Pulmonary artery endothelial cell (primary cell): ENCODE data around the gene TMC4. TPM values are rescaled to one million over a fixed set of nuclear protein-coding genes. Genes with fewer than 3 reads are reported as not detected.
"Not testable (repeated sequence)": the region's sequence is repeated elsewhere in the genome, so short reads cannot be mapped to it uniquely, and the experiment has no call there.

ENCODE experiments used
- DNase-seq: peaks from one replicate; pipeline ENCODE4 v3.0.0-alpha.2; 2011; ENCODE audit warnings: low read depth, low spot score
- total RNA-seq: library from RNA; depleted of rRNA; stranded (reverse); fragments of >200 nt; gene quantifications from 2 replicates; pipeline ENCODE4 v1.2.3, GENCODE V29; 2014

The TMC4 gene, protein sequence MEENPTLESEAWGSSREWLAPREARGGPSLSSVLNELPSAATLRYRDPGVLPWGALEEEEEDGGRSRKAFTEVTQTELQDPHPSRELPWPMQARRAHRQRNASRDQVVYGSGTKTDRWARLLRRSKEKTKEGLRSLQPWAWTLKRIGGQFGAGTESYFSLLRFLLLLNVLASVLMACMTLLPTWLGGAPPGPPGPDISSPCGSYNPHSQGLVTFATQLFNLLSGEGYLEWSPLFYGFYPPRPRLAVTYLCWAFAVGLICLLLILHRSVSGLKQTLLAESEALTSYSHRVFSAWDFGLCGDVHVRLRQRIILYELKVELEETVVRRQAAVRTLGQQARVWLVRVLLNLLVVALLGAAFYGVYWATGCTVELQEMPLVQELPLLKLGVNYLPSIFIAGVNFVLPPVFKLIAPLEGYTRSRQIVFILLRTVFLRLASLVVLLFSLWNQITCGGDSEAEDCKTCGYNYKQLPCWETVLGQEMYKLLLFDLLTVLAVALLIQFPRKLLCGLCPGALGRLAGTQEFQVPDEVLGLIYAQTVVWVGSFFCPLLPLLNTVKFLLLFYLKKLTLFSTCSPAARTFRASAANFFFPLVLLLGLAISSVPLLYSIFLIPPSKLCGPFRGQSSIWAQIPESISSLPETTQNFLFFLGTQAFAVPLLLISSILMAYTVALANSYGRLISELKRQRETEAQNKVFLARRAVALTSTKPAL
- total RNA-seq = 0.11 and 0.86 TPM in 2 replicates

DNA sequence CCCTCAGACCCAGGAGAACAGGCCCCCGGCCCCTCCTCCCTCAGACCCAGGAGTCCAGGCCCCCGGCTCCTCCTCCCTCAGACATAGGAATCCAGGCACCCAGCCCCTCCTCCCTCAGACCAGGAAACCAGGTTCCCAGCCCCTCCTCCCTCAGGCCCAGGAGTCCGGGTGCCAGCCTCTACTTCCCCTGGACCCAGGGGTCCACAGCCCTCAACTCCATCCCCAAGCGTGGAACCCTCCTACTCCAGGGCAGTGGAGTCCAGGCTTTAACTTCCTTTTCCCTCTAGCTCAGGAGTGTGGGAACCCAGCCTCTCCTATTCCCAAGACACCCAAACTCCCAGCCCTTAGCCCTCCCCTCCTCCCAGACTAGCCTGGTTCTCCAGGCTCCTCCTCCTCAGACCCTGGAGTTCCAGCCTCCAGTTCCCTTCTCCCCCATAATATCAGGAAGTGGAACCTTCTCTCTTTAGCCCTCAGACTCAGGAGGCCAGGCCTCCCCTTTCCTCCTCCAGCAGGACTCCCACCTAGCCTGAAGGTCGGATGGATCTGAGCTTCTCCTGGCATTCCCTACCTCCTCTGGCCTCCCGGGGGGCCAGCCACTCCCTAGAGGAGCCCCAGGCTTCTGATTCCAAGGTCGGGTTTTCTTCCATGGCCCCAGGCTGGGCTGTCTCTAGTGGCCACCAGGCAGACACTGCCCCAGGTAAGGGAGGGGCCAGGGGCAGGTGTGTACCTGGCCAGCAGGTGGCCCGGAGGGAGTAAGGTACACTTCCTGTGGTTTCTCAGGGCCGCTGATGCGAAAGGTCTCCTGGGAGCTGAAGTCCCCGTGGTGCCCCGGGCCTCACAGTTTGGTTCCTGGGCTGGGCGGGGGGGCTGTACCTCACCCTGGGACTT is at the start of gene TMC4:
Gene TMC4, minus strand, starts transcription at position 690 of the 888 bp plus-strand sequence. Its CDS starts 43 bp downstream, at position 647.
- DNase-seq = no peak

DNA sequence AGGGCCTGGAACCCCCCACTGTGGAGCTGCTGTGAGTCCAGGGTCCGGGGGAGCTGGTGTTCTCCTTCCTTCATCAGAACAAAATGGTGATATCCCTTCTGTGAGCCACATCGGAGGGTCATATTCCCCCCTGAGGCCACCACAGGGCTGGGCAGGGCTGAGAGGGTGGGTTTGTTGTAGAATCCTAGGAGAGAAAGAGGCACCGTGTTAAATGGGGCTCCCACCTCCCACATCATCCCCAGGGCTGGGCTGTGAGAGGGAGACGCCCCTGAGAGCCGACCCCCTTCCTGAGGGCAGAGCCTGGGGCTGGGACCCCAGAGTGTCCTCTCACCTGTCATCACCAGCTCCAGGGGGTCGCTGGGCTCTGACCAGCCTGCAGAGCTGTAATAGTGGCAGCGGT is 49.0 kb upstream of the TMC4 start:
- not testable (repeated sequence) for DNase-seq

DNA sequence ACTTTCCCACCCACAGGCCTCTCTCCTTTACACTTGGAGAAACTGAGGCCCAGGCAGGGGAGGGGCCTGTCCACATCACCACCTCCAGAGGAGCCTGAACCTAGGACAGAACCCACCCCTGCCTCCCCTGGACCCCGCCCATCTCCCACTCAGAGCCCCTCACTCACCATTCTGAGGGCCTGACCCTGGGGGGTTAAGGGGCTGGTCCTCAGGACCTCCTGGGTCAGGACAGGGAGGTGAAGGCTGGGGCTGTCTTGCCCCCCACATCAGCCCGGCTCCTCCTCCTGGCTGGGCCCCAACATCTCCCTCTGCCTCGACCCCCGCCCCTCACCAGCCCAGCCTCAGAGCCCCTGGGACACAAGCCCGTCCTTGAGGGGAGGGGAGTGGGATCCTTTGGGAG is 46.7 kb upstream of the TMC4 start:
- not testable (repeated sequence) for DNase-seq

DNA sequence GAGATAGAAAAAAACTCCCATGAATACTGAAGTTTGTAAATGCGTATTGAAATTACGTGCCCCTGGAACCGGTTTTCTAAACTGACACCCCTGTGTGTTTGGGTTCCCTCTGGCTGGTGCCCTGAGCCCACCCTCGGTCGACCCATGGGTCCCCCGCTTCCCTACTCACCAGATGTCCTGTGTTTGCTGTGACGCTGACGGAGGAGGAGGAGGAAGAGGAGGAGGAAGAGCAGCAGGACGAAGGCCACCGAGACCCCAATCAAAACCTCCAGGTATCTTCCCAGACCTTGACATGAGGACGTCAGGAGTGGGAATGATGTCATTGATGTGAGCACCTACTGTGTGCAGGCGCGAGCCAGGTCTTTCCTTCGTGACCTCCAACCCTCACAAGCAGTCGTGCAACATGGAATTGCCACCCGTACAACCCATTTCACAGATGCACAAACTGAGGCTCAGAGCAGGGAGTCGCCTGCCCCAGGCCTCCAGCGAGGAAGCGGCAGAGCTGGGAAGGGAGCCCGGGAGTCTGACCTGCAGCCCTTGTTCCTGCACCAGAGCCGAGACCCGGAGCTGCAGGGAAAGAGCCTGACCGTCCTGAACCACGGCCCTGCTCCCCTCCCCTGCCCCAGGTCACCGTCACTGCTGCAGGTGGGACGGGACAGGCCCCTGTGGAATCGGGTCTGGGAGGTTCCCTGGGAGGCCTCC is 46.2 kb upstream of the TMC4 start:
- DNase-seq = no peak

DNA sequence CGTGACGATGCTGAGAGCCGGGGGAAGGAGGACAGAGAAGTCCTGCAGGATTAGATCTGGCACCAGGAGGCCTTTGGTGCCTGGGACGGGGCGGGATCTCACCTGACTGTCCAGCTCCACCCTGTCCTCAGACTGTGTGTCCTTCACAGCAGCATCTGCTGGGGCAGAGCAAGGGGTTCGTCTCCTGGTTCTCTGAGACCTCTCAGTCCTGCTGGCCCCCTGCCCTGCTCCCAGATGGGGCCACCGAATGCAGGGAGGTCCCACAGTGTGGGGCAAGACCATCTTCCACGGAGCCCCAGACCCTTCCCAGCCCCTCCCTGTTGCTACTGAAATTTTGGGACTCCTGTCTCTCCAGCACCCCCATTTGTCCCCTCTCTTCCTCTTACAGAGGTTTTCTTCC is 45.3 kb upstream of the TMC4 start:
- DNase-seq = no peak

DNA sequence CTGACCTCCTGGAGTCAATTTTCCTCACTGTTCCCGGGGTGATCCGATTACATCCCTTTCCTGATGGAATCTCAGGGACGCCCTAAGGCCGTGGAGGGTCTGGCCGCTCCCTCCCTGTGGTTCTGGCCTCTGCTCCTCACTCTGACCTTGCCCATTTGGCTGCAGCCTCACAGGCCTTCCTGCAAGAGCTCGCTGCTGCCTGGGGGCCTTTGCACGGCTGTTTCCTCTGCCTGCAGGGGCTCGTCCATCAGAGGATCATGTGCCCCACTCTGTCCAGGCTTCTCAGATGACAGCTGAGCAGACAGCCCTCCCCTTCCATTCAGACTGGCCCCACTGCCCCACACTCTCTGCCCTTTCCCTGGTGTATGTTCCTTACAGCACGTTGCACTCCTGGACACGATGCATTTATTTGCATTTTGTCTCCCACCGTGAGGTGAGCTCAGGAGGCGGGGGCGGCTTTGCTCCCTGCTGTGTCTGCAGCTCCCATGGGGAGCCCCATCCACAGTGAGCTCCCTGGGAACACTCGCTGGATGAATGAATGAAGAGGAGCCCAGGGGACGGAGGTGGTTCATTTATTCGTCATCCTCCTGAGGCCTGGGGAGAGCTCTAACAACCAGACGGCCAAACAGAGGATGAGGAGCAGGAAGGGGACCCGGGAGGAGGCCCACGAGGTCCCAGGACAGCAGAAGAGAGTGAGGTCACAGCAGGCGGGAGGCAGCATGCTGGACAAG is 44.7 kb upstream of the TMC4 start:
- not testable (repeated sequence) for DNase-seq

DNA sequence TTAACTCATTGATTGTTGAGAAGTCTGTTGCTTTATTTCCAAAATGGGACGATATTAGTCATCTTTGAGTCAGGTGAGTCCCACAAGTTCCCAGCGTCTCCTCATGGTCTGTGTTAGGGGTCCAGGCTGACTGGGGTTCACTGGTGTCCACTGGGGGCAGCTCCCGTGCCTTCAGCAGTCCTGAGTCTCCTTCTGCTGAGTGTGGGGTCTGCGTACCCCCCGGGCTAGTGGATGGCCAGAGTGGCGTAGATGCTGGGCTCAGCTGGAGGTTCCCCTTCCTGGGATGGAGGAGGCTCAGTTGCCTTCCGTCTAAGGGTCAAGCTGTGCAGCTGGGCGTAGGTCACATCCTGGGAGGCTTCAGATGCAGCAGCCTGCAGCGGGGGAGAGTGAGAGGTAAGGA is 43.9 kb upstream of the TMC4 start:
- DNase-seq = no peak

DNA sequence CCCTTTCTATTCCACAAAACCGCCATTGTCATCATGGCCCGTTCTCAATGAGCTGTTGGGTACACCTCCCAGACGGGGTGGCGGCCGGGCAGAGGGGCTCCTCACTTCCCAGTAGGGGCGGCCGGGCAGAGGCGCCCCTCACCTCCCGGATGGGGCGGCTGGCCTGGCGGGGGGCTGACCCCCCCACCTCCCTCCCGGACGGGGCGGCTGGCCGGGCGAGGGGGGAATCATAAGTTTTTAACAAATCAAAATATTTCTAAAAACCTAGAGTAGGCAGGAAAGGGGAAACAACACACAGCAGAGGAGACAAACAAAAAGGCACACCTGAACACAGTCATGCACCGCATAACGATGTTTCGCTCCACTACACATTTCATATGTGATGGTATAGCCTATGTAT is 41.8 kb upstream of the TMC4 start:
- DNase-seq = not testable (repeated sequence)

DNA sequence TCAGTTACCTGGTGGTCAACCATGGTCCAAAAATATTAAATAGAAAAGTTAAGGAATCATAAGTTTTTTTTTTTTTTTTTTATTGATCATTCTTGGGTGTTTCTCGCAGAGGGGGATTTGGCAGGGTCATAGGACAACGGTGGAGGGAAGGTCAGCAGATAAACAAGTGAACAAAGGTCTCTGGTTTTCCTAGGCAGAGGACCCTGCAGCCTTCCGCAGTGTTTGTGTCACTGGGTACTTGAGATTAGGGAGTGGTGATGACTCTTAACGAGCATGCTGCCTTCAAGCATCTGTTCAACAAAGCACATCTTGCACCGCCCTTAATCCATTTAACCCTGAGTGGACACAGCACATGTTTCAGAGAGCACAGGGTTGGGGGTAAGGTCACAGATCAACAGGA is 41.3 kb upstream of the TMC4 start:
- not testable (repeated sequence) for DNase-seq

DNA sequence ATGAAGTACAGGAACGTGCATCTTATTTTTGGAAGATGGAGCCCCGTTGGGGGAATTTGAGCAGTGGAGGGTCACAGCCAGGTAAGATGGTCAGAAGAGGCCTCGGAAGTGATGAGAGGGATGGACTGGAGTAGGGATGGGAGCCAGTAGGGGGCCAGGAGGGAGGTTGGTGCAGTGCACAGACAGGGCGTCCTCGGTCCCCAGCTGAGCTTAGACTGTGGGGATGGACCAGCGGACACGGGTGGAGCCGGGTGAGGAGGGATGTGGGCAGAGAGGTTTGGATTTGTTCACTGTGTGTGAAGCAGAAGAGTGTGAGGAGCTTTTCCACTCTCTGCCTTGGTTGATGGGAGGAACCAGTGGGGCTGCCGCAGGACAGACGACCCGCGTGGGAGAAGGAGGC is 38.3 kb upstream of the TMC4 start:
- DNase-seq = no peak

DNA sequence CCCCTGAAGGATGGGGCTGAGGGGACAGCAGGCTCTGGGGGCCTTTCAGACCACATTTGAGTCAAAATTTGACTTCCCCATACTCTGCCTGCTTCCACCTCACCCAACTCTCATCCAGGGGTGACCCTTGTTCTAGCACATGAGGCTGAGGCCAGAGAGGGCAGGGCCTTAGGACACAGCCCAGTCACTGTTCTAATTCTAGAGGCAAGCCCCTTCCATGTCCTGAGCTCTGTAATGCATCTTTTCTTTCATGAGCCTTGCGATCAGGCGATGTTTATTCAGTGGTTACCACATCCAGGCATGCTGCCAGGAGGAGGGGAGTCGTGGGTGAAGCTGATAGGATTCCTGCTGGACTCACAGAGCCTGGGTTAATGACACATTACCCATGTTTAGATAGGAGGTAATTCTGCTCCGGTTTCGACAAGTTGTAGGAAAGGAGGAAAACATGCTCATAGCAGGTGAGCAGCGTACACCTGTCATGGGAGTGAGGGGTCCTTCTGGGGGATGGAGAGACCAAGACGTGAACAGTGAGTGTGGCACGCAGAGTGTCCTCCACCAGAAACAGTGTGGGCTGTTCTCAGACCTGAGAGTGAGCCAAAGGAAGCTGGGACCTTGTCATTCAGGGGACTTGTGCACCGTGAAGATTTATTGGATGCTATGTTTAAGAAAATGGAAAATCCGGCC is 37.0 kb upstream of the TMC4 start:
- DNase-seq = peak; percentile 82

DNA sequence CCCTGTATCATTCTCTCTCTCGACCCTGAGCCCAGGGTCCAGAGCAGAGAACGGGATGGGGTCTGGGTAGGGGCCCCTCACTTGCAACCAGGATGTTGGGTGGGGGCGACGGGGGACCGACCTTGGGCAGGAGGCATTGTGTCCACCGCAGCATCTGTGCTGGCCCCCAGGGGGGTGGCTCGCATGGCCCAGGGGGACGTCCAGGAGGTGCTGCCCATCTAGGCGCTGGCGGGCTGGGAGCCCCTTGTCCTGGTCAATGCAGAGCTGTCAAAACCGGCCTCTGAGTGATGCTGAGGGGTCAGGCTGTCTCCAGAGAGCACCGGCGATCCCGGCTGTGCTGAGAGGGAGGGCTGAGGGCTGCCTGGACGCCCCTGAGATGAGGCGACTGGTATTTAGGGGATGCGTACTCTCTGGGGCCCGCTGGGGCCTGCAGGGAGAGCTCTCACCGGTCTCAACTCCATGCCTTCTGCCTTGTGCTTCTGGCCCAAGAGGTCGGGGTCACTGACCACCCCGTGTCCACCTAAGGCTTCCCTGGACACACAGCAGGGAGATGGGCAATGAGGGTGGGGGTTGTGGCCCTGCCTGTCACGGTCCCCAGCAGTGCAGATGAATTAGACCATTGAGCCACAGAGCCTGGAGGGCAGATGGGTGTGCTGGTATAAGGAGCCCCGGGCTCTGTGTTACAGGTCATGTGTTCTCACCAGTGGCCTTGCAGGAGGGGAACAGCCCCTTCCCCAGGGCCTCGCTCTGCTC is 36.3 kb upstream of the TMC4 start:
- DNase-seq = no peak

DNA sequence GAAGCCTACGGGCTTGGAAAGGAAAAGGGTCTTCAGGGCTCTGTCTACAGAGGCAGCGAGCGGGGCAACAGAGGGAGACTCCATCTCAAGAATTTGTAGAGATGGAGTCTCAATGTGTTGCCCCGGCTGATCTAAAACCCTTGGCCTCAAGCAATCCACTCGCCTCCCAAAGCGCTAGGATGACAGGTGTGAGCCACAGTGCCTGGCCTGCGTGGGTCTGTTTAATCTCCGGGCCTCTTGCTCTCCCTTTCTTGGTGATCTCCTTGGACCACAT is 35.8 kb upstream of the TMC4 start:
- no peak for DNase-seq

DNA sequence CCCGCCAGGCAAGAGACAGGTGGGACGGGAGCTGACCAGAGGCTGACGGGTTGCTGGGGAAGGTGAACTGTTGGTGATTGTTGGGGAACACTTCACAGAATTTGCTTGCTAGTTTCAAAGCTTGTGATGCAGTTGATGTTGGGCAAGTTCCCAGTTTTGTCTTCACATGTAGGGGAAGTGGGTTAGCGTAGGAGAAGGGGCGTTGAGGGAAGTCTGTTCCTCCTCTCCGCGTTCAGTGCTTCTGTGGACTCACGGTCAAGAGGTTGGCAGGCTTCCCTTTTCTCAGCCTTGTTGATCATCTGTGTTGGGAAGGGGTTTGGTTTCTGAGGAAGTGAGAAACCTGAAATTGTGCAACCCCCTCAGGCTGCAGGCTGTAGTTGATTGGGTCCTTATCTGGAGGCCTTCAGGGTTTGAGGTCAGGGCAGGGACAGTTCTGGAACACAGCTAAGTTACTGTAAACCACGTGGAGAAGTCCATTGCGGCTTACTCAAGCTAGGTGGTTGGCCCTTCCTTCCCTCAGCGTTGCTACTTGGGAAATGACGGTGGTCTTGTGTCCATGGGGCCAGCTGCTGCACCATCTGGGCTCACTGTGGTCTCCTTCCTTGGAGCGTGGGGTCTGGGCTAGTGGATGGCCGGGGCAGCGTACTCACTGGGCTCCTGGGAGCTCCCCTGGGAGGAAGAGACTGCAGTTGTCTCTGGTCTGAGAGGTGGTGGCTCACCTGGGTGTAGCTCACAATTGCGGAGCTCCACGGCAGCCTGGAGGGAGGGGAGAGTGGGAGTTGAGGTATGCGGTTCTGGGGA is 35.2 kb upstream of the TMC4 start:
- DNase-seq = peak; percentile 57

DNA sequence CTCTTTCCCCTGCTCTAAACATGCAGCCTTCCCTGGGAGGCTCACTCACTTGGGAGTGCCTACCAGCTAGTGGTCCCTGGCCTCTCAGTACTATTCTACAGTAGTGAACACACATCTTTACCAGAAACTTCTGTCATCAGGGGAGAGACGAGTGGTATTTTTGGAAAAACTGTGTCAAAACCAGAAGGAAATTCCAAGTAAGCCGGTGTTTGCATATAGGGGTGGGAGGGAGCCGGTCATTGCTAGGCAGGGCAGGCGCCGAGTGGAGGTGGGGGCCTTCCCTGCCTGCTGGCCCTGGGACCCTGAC is 34.7 kb upstream of the TMC4 start:
- DNase-seq = no peak

DNA sequence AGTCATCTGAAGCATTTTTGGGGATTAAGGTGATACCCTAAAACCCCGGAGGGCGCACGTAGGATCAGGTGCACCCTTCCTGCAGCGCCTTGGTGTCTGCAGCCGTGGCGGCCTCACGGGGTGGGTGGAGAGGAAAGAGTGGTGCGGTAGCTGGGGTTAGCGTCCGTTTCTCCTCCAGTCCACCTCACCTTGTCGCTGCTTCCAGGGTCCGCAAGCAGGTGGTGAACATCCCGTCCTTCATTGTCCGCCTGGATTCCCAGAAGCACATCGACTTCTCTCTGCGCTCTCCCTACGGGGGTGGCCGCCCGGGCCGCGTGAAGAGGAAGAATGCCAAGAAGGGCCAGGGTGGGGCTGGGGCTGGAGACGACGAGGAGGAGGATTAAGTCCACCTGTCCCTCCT is 34.2 kb upstream of the TMC4 start:
- DNase-seq = not testable (repeated sequence)

DNA sequence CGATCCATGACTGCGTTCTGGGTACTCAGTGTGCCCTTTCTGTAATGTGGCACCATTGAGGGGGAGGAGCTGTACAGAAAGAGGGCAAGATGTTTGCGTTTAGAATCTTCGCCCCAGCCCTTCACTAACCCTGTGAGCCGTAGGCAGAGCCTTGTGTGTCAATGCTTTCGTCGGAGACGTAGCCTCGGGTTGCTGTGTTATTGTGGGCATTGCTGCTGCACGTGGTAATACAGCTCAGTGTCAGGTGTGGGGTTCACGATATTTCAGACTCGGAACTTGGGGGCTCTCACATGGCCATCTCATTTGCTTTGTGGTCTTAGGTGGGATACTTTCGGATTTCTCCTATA is 33.8 kb upstream of the TMC4 start:
- DNase-seq = no peak

DNA sequence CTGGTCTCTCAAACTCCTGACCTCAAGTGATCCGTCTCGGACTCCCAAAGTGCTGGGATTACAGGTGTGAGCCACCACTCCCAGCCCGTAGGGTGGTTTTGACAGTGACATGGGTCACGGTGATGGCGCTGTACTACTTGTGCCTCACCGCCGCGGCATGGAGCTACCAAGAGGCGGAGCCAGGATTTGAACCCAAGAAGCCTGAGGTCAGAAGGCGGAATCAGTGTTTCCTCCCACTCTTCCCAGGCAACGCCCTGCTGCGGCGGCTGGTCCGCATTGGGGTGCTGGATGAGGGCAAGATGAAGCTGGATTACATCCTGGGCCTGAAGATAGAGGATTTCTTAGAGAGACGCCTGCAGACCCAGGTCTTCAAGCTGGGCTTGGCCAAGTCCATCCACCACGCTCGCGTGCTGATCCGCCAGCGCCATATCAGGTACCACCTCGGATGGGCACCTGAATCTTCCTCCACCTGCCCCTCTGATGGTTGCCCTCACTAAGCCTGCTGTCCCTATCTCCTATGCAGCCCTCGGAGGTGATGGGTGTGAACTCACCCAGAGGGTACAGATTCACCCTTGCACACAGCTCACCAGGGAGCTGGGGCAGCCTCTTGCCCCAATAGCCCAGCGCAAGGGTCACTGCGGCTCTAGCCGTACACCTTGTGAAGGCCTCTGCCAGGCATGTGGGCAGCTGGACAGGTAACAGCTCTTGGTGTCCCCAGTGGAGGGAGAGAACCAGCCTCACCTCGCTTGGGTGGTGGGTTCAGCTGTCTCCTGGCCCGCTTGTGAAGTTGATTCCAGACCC is 33.3 kb upstream of the TMC4 start:
- no peak for DNase-seq
